Measurements from ENCODE around the gene CEBPA.

Gene CEBPA

DNA sequence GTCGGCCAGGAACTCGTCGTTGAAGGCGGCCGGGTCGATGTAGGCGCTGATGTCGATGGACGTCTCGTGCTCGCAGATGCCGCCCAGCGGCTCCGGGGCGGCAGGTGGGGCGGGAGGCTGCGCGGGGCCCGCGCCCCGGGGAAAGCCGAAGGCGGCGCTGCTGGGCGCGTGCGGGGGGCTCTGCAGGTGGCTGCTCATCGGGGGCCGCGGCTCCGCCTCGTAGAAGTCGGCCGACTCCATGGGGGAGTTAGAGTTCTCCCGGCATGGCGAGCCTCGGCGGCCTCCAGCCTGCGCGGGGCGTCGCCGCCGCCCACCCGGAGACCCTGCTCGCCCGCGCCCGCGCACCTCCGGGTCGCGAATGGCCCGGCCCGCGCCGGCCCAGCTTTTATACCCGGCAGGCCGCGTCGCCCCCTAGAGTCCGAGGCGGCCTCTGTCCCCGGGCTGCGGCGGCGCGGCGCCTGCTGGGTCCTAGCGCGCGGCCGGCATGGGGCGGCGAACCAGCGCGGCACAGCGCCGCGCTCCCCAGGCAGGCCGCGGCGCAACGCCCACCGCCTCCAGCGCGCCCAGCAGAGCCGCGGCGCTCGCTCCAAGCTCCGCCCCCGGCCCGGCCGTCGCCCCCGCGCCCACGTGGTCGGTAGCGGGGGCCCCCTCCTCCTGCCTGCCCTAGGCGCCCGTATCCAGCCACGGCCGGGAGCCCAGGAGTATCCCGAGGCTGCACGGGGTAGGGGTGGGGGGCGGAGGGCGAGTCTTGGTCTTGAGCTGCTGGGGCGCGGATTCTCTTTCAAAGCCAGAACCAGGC lies at the start of gene CEBPA:
CEBPA (minus strand) TSS at position 360 of the 799 bp plus-strand sequence; CDS start at position 240, 120 bp downstream.
- ATAC-seq (peak; percentile 92), DNase-seq (peak; percentile 75)

DNA sequence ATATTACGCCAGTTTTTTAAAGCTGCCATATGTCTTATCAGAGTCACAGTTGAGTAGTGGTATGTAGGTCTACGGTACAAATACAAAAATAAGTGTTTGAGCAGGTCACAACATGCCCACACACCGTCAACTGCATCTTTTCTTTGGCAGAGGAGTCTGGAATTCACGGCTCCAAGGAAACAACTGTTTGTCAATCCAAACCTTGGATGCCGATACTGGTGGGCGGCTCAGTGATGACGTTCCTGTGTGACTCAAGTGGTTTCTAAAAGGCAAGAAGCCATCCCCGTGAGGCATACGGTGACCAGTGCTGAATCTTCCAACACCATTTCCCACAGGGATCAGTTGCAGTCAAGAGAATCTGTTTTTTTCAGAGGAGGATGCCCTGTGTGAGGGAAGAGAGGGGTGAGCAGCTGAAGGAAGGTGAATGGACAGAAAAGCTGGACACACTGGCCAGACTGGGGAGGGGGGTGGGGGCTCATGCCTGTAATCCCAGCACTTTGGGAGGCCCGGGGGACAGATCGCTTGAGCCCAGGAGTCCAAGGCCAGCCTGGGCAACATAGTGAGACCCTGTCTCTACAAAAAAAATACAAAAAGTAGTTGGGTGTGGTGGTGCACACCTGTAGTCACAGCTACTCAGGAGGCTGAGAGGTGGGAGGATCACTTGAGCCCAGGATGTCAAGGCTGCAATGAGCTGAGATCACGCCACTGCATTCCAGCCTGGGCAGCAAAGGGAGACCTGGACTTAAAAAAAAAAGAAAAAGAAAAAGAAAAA lies 48.4 kb upstream of the CEBPA start:
- ATAC-seq (no peak), DNase-seq (no peak)

DNA sequence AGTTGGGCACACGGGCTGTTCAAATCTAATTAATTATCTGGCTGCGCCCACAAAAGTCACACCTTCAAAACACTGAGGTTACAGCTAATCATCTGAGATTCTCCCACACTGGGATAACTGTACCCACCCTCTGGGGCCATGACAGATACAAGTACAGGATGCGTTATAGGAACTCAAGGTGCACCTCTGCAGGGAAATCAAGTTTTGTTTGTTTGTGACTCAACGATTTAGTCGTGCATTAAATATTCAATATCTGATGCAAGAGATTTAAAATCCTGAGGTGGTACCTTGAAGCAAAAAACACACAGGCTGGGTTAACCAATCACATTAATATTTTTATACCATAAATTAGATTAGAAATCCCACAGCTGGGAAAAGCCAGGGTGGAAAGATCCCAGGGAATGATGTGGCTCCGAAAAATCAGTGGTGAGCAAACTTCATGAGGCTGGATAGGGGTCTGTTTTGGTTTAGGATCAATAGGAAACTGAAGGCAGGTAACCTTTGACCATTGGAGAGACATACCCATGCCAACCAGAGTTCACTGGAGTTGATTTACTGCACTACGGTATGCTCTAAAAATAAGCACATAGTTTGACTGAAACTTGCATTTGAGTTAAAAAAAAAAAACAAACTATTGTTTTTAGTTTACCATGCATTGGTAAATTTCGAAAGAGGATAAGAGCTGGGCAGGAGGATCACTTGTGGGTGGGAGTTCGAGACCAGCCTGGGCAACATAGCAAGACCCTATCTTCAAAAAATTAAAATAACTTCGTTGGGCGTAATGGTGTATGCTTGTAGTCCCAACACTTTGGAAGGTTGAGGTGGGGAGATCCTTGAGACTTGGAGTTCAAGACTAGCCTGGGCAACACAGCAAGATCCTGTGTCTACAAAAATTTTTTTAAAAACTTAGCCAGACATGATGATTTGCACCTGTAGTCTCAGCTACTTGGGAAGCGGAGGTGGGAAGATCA lies 47.3 kb upstream of the CEBPA start:
- DNase-seq = no peak
- no peak for ATAC-seq

DNA sequence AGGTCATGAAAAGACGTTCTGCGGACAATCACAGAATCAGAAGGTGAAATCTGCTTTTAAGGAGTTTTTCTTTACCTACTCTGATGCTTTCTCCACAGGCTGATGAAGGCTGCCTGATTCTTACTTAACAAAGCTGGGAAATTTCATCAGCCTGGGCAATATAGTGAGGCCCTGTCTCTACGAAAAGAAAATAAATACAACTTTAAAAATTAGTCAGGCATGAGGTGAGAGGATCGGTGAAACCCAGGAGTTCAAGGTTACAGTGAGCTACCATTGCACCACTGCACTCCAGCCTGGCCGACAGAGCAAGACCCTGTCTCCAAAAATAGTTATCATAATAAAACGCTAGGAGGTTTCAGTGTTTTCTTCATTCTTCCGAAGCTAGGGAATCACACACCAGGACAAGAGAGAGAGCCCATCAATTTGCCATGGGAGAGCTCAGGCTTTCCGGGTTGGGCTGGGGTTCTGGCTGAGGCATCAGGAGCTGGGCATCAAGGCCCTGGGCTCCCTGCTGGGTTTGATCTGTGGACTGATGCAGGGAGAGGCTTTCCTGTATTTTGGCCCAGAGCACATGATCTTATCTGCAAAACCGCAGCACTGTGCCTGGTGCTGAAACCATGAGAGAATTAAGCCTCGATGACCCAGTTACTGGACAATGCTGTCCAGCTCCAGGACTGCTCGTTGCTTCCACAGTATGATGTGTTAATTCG lies 46.1 kb upstream of the CEBPA start:
- no peak for DNase-seq
- ATAC-seq = no peak

DNA sequence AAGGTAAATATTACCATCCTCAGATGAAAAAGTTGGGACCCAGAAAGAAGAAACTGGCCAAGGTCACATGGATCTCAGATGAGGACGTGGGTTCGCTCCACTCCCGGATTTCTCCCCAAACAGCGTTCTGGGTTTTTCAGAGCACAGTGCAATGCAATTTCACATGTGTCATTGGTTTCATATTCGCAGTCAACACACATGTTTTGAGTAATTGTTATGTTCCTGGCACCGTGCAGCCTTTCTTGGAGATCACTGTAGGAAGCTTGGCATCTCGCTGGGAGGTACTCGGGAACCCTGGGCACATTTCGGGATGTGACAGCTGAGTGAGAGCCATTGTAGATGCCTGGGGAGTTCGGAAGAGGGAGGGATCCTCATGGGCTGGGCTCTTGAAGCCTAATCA lies 45.0 kb upstream of the CEBPA start:
- ATAC-seq (no peak), DNase-seq (no peak)

DNA sequence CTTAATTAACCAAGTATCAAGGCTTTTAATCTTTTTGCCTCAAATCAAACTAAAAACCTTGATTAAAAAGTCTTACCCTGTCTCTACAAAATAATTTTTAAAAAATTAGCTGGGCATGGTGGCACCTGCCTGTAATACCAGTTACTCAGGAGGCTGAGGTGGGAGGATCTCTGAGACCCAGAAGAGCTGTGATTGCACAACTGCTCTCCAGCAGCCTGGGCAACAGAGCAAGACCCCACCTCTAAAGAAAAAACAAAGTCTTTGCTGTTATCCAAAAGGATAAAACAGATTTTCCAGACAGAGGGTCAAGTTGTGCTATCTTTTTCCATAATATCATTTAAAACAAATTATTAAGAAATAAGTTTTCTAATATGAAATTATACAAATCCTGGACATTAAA lies 44.3 kb upstream of the CEBPA start:
- DNase-seq (no peak), ATAC-seq (no peak)

DNA sequence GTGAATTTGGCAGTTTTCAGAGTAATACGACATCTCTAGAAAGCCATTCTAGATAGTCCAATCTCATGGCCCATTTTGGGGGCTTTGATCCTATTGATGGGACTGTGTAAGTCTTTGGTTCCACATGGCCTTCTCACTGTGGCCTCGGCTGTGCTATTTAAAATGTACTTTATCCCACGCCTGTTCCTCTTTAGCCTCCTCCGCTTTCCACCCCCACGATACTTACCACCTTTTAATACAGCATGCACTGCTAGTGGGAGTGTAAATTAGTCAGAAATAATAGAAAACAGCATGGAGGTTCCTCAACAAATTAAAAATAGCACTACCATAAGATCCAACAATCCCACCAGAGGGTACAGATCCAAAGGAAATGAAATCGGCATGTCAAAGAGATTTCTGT lies 42.8 kb upstream of the CEBPA start:
- ATAC-seq (no peak), DNase-seq (no peak)

DNA sequence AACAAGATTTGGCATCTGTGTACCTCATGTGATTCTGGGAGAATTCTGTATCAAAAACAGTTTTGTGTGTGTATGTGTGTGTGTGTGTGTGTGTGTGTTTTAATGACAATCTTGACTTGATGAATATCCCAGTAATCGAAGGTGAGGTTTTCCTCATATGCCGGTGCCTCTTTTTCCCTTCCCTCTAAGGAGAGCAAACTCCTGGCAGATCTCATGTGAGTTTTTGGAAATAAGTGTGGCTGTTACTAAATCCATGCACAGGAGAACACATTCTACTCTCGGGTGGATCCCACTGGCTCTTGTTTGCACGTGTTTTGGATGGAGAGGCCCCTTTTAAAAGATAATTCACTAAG lies 42.2 kb upstream of the CEBPA start:
- DNase-seq = no peak
- ATAC-seq = no peak

DNA sequence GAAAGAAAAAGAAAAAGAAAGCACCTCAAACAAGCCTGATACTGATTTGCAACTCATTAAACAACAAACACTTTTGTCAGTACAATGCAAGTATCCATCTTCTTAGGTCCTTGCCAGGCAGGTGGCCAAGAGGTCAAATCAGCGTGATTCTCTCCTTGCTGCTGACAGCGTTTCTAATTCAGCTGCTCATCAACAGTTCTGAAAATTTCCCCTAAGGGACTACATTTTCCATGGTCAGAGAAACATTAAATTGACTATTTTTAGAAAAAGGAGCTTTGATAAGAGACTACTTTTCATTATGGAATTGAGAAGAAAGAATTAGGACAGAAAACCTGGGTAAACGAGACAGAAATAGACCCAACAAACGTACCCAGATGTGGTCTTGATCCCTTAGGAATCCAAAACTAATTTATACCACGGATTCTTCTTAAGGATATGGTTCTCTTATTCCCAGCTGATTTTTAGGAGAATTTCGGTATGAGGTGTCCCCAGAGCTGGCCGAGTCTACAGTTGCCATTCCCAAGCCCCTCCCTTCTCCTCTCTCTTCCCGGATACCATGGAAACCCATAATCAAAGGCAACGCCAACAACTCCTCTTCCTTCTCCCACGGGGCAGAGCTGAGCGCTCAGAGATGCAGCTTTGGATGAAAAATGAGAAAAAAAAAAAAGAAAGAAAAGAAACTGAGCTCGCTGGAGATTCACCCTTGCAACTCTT lies 41.7 kb upstream of the CEBPA start:
- ATAC-seq (no peak), DNase-seq (no peak)

DNA sequence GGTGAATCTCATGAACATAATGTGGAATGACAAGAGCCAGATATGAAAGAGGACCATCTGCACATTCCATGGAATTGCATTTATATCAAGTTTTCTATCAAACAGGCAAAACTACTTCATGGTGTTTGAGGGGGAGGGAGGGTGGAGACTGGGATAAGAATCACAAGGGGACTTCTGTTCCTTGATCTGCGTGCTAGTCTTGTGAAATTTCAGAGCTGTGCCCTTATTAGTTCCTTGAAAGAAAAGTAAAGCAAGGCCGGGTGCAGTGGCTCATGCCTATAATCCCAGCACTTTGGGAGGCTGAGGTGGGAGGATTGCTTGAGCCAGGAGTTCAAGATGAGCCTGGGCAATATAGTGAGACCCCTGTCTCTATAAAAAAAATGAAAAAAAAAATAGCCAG lies 41.0 kb upstream of the CEBPA start:
- DNase-seq (no peak), ATAC-seq (no peak)

DNA sequence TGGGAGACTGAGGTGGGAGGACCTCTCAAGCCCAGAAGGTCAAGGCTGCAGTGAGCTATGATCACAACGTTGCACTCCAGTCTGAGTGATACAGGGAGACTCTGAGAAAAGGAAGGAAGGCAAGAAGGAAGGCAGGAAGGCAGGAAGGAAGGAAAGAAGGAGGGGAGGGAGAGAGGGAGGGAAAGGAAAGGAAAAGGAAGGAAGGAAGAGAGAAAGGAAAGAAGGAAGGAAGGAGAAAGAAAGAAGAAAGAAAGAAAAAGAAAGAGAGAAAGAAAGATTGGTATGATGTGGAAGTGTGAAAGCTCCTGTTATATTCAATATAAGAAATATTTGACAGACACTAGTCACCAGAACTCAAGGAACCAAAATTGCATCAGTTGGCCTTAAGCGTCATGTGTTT lies 38.7 kb upstream of the CEBPA start:
- ATAC-seq (no peak), DNase-seq (no peak)

DNA sequence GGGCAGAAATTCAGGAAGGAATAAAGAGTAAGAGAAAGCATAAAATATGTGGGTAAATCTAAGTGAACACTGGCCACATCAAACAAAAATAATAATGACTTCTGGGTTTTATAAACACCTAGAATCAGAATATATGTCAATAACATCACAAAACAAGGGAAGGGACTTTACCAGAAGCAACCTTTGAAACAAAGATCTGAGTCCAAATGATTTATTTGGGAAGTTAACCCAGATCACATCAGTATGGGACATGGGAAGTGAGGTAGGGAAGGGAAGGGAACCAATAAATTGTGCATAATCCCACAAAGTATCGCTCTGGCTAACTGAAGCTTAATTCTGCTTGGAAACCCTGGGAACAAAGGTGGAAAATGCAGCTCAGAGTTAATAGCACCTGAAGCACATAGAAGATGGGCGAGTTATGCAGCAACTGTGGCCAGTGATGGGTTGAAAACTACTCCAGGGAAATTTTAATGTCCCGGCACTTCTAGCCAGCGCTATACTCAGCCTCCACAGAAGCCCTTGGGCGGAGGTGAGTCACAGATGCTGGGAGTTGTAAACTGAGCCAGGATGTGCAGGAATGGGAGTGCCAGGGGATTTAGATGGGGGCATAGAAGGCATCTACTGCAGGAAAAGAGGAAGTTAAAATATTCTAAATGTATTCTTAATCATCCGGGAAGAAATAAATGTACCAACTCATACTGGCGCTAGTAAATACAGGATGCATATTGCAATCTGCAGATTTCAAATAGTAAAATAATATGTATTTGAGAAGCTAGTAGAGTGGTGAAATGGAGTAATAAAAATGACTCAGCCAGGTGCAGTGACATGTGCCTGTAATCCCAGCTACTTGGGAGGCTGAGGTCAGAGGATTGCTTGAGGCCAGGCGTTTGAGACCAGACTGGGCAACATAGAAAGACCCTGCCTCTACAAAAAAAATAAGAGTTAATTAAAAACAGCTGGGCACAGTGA lies 37.0 kb upstream of the CEBPA start:
- DNase-seq (no peak), ATAC-seq (no peak)

DNA sequence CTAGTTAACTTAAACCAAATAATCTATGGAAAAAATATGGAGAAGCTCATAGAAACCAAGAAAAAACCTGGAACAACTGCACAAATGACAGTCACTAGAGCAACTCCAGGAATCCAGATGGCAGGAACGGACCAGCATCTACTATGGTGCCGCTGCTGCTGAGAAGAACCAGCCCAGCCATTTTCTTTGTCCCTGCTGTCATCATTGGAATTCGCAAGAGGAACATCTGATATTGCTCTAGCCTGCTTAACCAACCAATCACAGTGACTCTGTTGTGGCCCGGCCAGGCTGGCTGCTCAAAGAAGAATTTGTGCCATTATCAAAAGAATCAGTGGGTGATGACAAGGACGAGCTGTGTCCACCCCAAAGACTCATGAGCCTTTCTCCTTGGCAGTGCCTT lies 33.1 kb upstream of the CEBPA start:
- ATAC-seq (no peak), DNase-seq (no peak)

DNA sequence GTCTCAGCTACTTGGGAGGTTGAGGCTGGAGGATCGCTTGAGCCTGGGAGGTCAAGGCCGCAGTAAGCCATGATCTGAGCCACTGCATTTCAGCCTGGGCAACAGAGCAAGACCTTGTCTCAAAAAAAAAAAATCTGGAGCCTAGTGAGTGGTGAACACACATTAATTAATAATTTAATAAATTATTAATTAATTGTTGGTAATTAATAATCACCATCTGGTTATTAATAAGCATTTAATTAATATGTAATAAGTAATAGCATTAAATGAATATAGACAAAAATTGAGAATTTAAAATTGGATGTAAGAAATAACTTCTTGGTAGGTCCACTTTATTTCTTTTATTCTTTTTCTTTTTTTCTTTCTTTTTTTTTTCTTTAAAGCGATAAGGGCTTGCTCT lies 31.9 kb upstream of the CEBPA start:
- ATAC-seq (no peak), DNase-seq (no peak)

DNA sequence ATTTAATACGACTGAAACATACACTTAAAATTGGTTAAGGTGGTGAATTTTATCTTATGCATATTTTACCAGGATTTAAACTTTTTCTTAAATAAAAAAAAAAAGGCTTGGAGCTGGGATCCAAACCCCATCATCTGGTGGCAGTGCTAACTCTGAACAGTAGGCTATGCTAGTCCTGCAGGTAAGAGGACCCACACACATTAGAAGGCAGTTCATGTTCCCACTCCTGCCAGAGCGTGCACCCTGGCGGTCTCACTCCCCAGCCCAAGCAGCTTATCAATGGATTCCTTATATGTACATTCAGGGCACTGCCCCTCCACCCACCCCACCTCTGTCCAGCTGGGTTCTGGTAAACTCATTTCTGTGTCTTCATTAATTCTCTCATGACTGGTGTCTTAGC lies 31.3 kb upstream of the CEBPA start:
- no peak for ATAC-seq

DNA sequence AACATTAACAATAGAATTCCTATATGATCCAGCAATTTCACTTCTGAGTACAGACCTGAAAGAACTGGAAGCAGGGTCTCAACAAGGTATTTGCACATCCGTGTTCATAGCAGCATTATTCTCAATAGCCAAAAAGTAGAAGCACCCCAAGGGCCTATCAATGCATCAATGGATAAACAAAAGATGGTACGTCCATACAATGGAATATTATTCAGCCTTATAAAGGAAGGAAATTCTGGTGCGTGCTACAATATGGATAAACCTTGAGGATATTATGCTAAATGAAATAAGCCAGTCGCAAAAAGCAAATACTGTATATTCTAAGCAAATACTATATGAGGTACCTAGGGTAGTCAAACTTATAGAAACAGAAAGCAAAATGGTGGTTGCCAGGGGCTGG lies 30.8 kb upstream of the CEBPA start:
- DNase-seq (no peak), ATAC-seq (no peak)

More for the DNA sequence above, 31.3 kb upstream of the CEBPA start:
- DNase-seq = no peak

DNA sequence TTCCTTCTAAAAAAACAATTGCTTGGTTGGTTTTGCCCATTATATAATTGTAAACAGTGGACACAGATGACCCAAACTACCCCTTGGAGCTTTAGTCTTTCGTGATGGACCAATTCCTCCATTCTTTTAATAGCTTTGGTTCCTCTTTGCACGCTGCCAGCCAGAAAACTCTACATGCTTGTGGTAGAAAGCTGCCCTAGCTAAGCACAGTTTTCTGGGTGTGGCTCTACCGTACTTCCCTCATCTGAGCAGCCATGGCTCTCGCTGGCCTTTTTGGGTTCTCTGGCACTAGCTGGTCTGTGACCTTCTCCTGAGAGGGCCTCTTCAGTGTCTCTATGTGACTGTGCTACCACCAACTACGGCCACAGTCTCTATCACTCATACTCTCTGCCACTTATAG lies 29.9 kb upstream of the CEBPA start:
- DNase-seq = no peak
- no peak for ATAC-seq

DNA sequence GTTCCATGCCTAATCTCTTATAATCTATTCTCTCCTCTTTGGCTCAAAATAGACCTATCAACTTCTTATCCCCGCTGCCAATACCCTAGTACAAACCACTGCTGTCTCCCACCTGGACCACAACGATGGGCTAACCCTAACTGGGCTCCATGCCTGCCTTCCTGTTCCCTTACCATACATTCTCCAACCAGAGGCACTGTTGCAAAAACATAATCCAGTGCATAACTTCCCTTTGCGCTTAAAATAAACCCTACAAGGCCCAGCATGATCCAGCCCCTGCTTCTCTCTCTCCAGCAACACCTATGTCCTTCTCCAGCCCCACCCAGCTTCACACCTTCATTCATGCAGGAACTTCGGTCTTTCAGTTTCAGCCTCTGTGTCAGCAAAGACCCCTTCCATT lies 27.4 kb upstream of the CEBPA start:
- no peak for DNase-seq
- ATAC-seq = no peak

DNA sequence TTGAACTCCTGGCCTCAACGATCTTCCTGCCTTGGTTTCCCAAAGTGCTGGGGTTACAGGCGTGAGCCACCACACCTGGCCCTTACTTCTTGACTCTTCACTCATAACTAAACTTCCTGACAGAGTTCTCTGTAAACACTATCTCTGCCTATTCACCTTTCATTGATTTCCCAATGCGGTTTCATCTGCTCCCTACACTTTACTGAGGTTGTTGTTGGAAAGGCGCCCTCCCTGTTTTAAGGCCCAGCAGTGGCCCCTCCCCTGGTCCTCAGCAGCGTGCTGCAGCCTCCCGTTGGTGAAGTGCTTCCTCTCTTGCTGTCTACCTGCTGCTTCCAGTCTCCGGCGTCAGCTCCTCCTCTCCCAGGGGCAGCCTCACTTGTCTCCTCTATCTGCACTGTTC lies 26.7 kb upstream of the CEBPA start:
- DNase-seq (no peak), ATAC-seq (no peak)

DNA sequence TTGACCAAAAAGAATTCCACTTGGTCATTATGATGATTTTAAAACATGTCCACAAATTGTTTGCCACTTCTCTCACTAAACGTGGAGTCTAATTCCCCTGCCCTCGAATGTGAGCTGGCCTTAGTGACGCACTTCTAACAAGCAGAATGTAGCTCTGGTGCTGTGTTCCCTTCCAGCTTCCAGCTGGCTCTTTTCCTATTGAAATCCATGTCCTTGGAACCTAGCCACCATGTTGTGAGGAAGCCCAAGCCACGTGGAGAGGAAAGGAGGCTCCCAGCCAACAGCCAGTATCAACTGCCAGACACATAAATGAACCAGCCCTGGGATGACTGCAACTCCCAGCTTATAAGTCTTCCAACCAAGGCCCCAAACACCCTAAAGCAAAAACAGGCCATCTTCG lies 23.6 kb upstream of the CEBPA start:
- no peak for ATAC-seq
- DNase-seq = no peak

All from stimulated activated naive CD8-positive, alpha-beta T cell treated with anti-CD3 and anti-CD28 coated beads, Interleukin-15, Interleukin-2, amounts not matched to agents 100 U/mL and 50 U/mL, for 24 hours (primary cell).